Measurements from ENCODE around the gene SHANK1. TPM values are rescaled to one million over a fixed set of nuclear protein-coding genes. Genes with fewer than 3 reads are reported as not detected.

SHANK1 gene
- total and polyA plus RNA-seq, 2 of the 13 experiments (the other 11 are each of a cell fraction or from before 2014, with no cell fraction given): not detected

GRCh38 chr19:50666346-50667176 lies 53.0 kb downstream of the SHANK1 start (continued):
- no peak for TF ChIP-seq CENPBD1 (CRISPR knock-in tag; IDR thresholded peaks at IDR 0.05; ENCODE audit: borderline replicate concordance, low read depth)
- no peak for TF ChIP-seq ZNF678 (CRISPR knock-in tag; IDR thresholded peaks at IDR 0.05)
- TF ChIP-seq ZNF569 (CRISPR knock-in tag; IDR thresholded peaks at IDR 0.05; ENCODE audit: borderline replicate concordance): no peak
- no peak for TF ChIP-seq CSRNP1 (CRISPR knock-in tag; IDR thresholded peaks at IDR 0.05)
- no peak for TF ChIP-seq SMAD1 (CRISPR knock-in tag; IDR thresholded peaks at IDR 0.05; ENCODE audit: borderline replicate concordance, low read depth)

GRCh38 chr19:50664204-50664603 lies 55.4 kb downstream of the SHANK1 start:
- WGBS (ENCODE audit: low lambda C conversion rate): 10% methylated on average over 4 of the region's 6 CpGs
- Histone ChIP-seq H4K20me1 (ENCODE audit: insufficient read depth, low read length) (no peaks in the 10 kb centered on the region), H3K27ac (ENCODE audit: extremely low read length, insufficient read depth, low read length) (no peak overlapping the region), H3K9me3 (ENCODE audit: low read length) (no peaks in the 10 kb centered on the region; the same call in 1 of the 2 replicates), H2AFZ (ENCODE audit: low read length) (no peak overlapping the region), H3K4me1 (ENCODE audit: insufficient read depth, low read length) (no peaks in the 10 kb centered on the region), H3K4me3 (replicated peaks in 1 of 3; ENCODE audit: insufficient read depth in 1 of 3, low read depth in 2 of 3, low read length in 3 of 3) (no peak overlapping the region), H3K27me3 (ENCODE audit: control insufficient read depth in 1 of 2, insufficient read depth in 2 of 2, low read length in 2 of 2) (peaks cover 1 to 8% of the 10 kb centered on the region in 2 experiments; a peak in 3 of 5 replicates), H3K79me2 (ENCODE audit: insufficient read depth, low read length) (no peaks in the 10 kb centered on the region), H3K36me3 (replicated peaks in 1 of 2; ENCODE audit: control insufficient read depth in 1 of 2, insufficient read depth in 2 of 2, low read length in 2 of 2) (no peaks in the 10 kb centered on the region), H3K4me2 (ENCODE audit: low read depth, low read length) (no peak overlapping the region), H3K9ac (ENCODE audit: insufficient read depth, low read depth, low read length) (no peak overlapping the region)
- intact Hi-C loops (cut with micrococcal nuclease; ENCODE audit: unreplicated experiment) (no loop called here), in situ Hi-C loops (cut with HindIII; ENCODE audit: extremely low pct_ligation_motif_present, low pct_unique_long_range_greater_than_20kb) (no loop called here)
- TF ChIP-seq GABPB1 (CRISPR knock-in tag; IDR thresholded peaks at IDR 0.05) (no peak), ZNF280D (CRISPR knock-in tag; IDR thresholded peaks at IDR 0.05) (no peak), ZNF543 (CRISPR knock-in tag; IDR thresholded peaks at IDR 0.05) (no peak), HNRNPK (IDR thresholded peaks at IDR 0.05; ENCODE audit: low read depth, low read length, poor library complexity, severe bottlenecking) (no peak), SMAD3 (CRISPR knock-in tag; IDR thresholded peaks at IDR 0.05) (no peak), ZNF660 (CRISPR knock-in tag; IDR thresholded peaks at IDR 0.05; ENCODE audit: borderline replicate concordance, low read depth) (no peak), ZNF790 (CRISPR knock-in tag; IDR thresholded peaks at IDR 0.05; ENCODE audit: borderline replicate concordance) (no peak)
- ChIA-PET CTCF (ENCODE audit: low intra/inter-chr PET ratio, low total read pairs) (no interaction called here), POLR2A (no interaction called here)
- no TSS peak for BruUV-seq (replicated peaks)
- DNase-seq (ENCODE audit: low spot score): no peak
- ATAC-seq: no peak
- no peak for FAIRE-seq

All from HepG2 (cell line).